Occipital lobe (tissue), 3 donors: ENCODE measurements around the gene SMC5. TPM values are rescaled to one million over a fixed set of nuclear protein-coding genes. Genes with fewer than 3 reads are reported as not detected.

Experiments
- DNase-seq: peaks from one replicate; lab custom pipeline; 2025; lab: John Stamatoyannopoulos, UW
- small RNA-seq: library from RNA; depleted of rRNA; stranded (forward); fragments of <200 nt; gene quantifications from one replicate; pipeline ENCODE3, GENCODE V24; 2014
- total RNA-seq: library from RNA; depleted of rRNA; stranded (reverse); fragments of >200 nt; gene quantifications from one replicate; pipeline ENCODE4 v1.2.3, GENCODE V29; 2014

Gene SMC5
- total RNA-seq, 1 donor from 2014 or later = 42.3 TPM

- no peak for DNase-seq
Measured at GRCh38 chr9:70404261-70404660, 145.5 kb downstream of the SMC5 start.

Small RNA genes lying within 50 kb of the gene (small RNA-seq; reads per million reads assigned to genes)
- gene RF00019 = not detected

Other genes with a start within 250 kb of the SMC5 start
- 3.0 TPM for gene MAMDC2, start 215.1 kb upstream of the SMC5 start, total RNA-seq
- gene KLF9, start 155.7 kb downstream of the SMC5 start, total RNA-seq = 16.8 TPM